HCT116 (cell line): ENCODE measurements around the gene CSTPP1. TPM values are rescaled to one million over a fixed set of nuclear protein-coding genes. Genes with fewer than 3 reads are reported as not detected.

ENCODE experiments used
- ATAC-seq: fragments of 200-7000 bp; cut with Tn5 transposase; 2 replicates; pipeline ENCODE4 v1.9.1; 2020; ENCODE audit warnings: mild to moderate bottlenecking, moderate library complexity
- BruUV-seq: library from RNA; stranded (reverse); fragments of 400-500 nt; replicated peaks from 2 replicates; lab custom pipeline; 2021; lab: Mats Ljungman, UMichigan
- CTCF ChIA-PET: fragments of 300-600 bp; sonication (Branson Sonifier 250); formaldehyde crosslinking; loops from one replicate; lab custom pipeline; 2021; ENCODE audit warnings: antibody characterized with exemption; lab: Charles Lee
- POLR2A ChIA-PET: fragments of 300-600, 350-600 bp; sonication (Branson Sonifier 250); formaldehyde crosslinking; loops from one replicate; lab custom pipeline; 2021; ENCODE audit warnings: antibody characterized with exemption; lab: Charles Lee
- RAD21 ChIA-PET, 2 experiments: fragments of 300-600 bp; sonication (Branson Sonifier 250); formaldehyde crosslinking; loops; one replicate each; lab custom pipeline; 2023; ENCODE audit warnings: low total read pairs in 2 of 2; ENCODE audit not compliant: uncharacterized antibody in 2 of 2, unreplicated experiment in 2 of 2, low non-redundant PET in 1 of 2; lab: Charles Lee
- DNase-seq: peaks from one replicate; pipeline ENCODE4 v3.0.0-alpha.2; 2010; ENCODE audit warnings: low read depth, low spot score
- H2AFZ ChIP-seq: fragments of 200-600 bp; shearing (Covaris generic), sonication (generic); 2 replicates; pipeline ENCODE4 v1.6.1; 2017; ENCODE audit warnings: low read depth, mixed run types, mixed read lengths, antibody characterized with exemption, low read length; ENCODE audit not compliant: poor library complexity, severe bottlenecking
- H3K27ac ChIP-seq: 2 replicates; pipeline ENCODE4 v1.5.1; 2012; ENCODE audit warnings: low read depth, low read length
- H3K27me3 ChIP-seq: fragments of 200-600 bp; sonication (generic); 2 replicates; pipeline ENCODE4 v1.6.1; 2016; ENCODE audit warnings: mixed run types, low read length, mixed read lengths; ENCODE audit not compliant: insufficient read depth
- H3K36me3 ChIP-seq, 2 experiments: fragments of 200-500 bp in 1 of 2; fragments of 200-600 bp in 1 of 2; sonication (Bioruptor generic) in 1 of 2; sonication (generic) in 1 of 2; 2 replicates each; pipeline versions ENCODE4 v1.5.1 to v1.6.1; 2014 to 2016; ENCODE audit warnings: low read length in 2 of 2, inconsistent platforms in 1 of 2, mixed read lengths in 1 of 2, mixed run types in 1 of 2; ENCODE audit not compliant: insufficient read depth in 2 of 2, control insufficient read depth in 1 of 2
- H3K4me1 ChIP-seq, 2 experiments: fragments of 200-600 bp in 1 of 2; sonication (generic) in 1 of 2; 2 replicates each; pipeline versions ENCODE4 v1.5.1 to v1.6.1; 2012 to 2017; ENCODE audit warnings: low read length in 2 of 2, inconsistent platforms in 1 of 2, mild to moderate bottlenecking in 1 of 2, mixed read lengths in 1 of 2, mixed run types in 1 of 2, moderate library complexity in 1 of 2; ENCODE audit not compliant: insufficient read depth in 2 of 2, control insufficient read depth in 1 of 2
- H3K4me2 ChIP-seq: fragments of 200-600 bp; sonication (generic); 2 replicates; pipeline ENCODE4 v1.6.1; 2017; ENCODE audit warnings: mixed run types, low read length, mixed read lengths
- H3K4me3 ChIP-seq, 2 experiments: fragments of 200-600 bp in 1 of 2; sonication (generic) in 1 of 2; replicated peaks in 1 of 2; 2 replicates each; pipeline ENCODE4 v1.5.1; 2011 to 2016; ENCODE audit warnings: low read length in 2 of 2, control low read depth in 1 of 2, low read depth in 1 of 2, mild to moderate bottlenecking in 1 of 2, mixed read lengths in 1 of 2, mixed run types in 1 of 2
- H3K79me2 ChIP-seq: fragments of 200-600 bp; sonication (generic); 2 replicates; pipeline ENCODE4 v1.6.1; 2017; ENCODE audit warnings: mild to moderate bottlenecking, mixed run types, low read length, moderate library complexity, mixed read lengths; ENCODE audit not compliant: insufficient read depth
- H3K9ac ChIP-seq: fragments of 200-600 bp; sonication (generic); 2 replicates; pipeline ENCODE4 v1.6.1; 2016; ENCODE audit warnings: low read length, mixed read lengths
- H3K9me2 ChIP-seq: fragments of 200-600 bp; sonication (generic), shearing (Covaris generic); 2 replicates; pipeline ENCODE4 v1.6.1; 2017; ENCODE audit warnings: mixed run types, mild to moderate bottlenecking, moderate library complexity; ENCODE audit not compliant: insufficient read depth
- H3K9me3 ChIP-seq, 2 experiments: fragments of 200-500 bp in 1 of 2; fragments of 200-600 bp in 1 of 2; sonication (Bioruptor generic) in 1 of 2; sonication (generic) in 1 of 2; 2 replicates each; pipeline ENCODE4 v1.6.1; 2014 to 2017; ENCODE audit warnings: low read length in 2 of 2, mixed read lengths in 2 of 2, inconsistent platforms in 1 of 2, low read depth in 1 of 2, mild to moderate bottlenecking in 1 of 2, mixed run types in 1 of 2, moderate library complexity in 1 of 2; ENCODE audit not compliant: control insufficient read depth in 1 of 2, insufficient read depth in 1 of 2
- H4K20me1 ChIP-seq: fragments of 200-600 bp; sonication (generic), shearing (Covaris generic); 2 replicates; pipeline ENCODE4 v1.6.1; 2017; ENCODE audit warnings: mixed run types, mild to moderate bottlenecking, moderate library complexity; ENCODE audit not compliant: insufficient read depth
- CBX3 ChIP-seq: IDR thresholded peaks from 2 replicates; pipeline ENCODE4 v1.6.1; 2012; ENCODE audit warnings: low read depth
- CEBPB ChIP-seq: IDR thresholded peaks from 2 replicates; pipeline ENCODE4 v1.6.1; 2012; ENCODE audit warnings: low read depth
- EGR1 ChIP-seq: IDR thresholded peaks from 2 replicates; pipeline ENCODE4 v1.6.1; 2012; ENCODE audit warnings: low read depth
- ELF1 ChIP-seq: IDR thresholded peaks from 2 replicates; pipeline ENCODE4 v1.6.1; 2012; ENCODE audit warnings: low read depth, borderline replicate concordance
- EZH2 ChIP-seq: fragments of 200-600 bp; sonication (generic); IDR thresholded peaks from 2 replicates; pipeline ENCODE4 v1.6.1; 2017; ENCODE audit warnings: antibody characterized with exemption, mixed run types
- EZH2phosphoT487 ChIP-seq: fragments of 200-600 bp; IDR thresholded peaks from 2 replicates; pipeline ENCODE4 v1.6.1; 2018; ENCODE audit warnings: antibody characterized with exemption, borderline replicate concordance
- FOSL1 ChIP-seq: IDR thresholded peaks from 2 replicates; pipeline ENCODE4 v1.6.1; 2012; ENCODE audit warnings: low read depth
- JUND ChIP-seq: IDR thresholded peaks from 2 replicates; pipeline ENCODE4 v1.6.1; 2012
- POLR2A ChIP-seq: IDR thresholded peaks from 2 replicates; pipeline ENCODE4 v1.7.0; 2011; ENCODE audit warnings: borderline replicate concordance; ENCODE audit not compliant: insufficient read depth, insufficient read length; ENCODE audit errors: extremely low read depth
- POLR2AphosphoS5 ChIP-seq: IDR thresholded peaks from 2 replicates; pipeline ENCODE4 v1.6.1; 2011; ENCODE audit warnings: mild to moderate bottlenecking, low read depth, low read length, moderate library complexity
- RAD21 ChIP-seq: IDR thresholded peaks from 2 replicates; pipeline ENCODE4 v1.6.1; 2012; ENCODE audit warnings: low read depth, mild to moderate bottlenecking
- SIN3A ChIP-seq: IDR thresholded peaks from 2 replicates; pipeline ENCODE4 v1.6.1; 2012; ENCODE audit warnings: low read depth
- TCF7L2 ChIP-seq: IDR thresholded peaks from 2 replicates; pipeline ENCODE4 v1.7.0; 2011; ENCODE audit warnings: borderline replicate concordance, inconsistent platforms; ENCODE audit not compliant: insufficient read depth, insufficient read length; ENCODE audit errors: extremely low read depth
- YY1 ChIP-seq: IDR thresholded peaks from 2 replicates; pipeline ENCODE4 v1.6.1; 2011; ENCODE audit warnings: low read length, low read depth, moderate library complexity, mild to moderate bottlenecking; ENCODE audit not compliant: insufficient replicate concordance; ENCODE audit errors: extremely low read depth
- ZNF274 ChIP-seq: fragments of 200-500 bp; sonication (Bioruptor generic); IDR thresholded peaks from 2 replicates; pipeline ENCODE4 v1.6.1; 2014; ENCODE audit warnings: mild to moderate bottlenecking, low read depth, low read length, inconsistent platforms
- intact Hi-C: fragments of 100-400 bp; cut with micrococcal nuclease; formaldehyde crosslinking; loops from 2 replicates; pipeline ENCODE4 v1.10.0; 2022
- total RNA-seq: library from RNA; stranded (reverse); gene quantifications from one replicate; pipeline ENCODE4 v1.2.1, GENCODE V29; 2021; ENCODE audit not compliant: unreplicated experiment
- TF ChIP-seq, protein P1 (sequence below): IDR thresholded peaks from 2 replicates; pipeline ENCODE4 v1.6.1; 2012
- TF ChIP-seq, protein P2 (sequence below), 3 experiments: fragments of 200-600 bp in 1 of 3; sonication (generic) in 1 of 3; IDR thresholded peaks in 2 of 3; conservative IDR thresholded peaks in 1 of 3; 2 replicates each; pipeline ENCODE4 v1.5.1; 2012 to 2017; ENCODE audit warnings: low read depth in 2 of 3, low read length in 2 of 3, antibody characterized with exemption in 1 of 3, borderline replicate concordance in 1 of 3, control low read depth in 1 of 3, mild to moderate bottlenecking in 1 of 3, mixed read lengths in 1 of 3, mixed run types in 1 of 3, moderate library complexity in 1 of 3; ENCODE audit not compliant: insufficient read depth in 1 of 3
- TF ChIP-seq, protein P3 (sequence below): IDR thresholded peaks from 2 replicates; pipeline ENCODE4 v1.6.1; 2011; ENCODE audit warnings: mild to moderate bottlenecking, low read length, moderate library complexity; ENCODE audit not compliant: insufficient replicate concordance; ENCODE audit errors: extremely low read depth
- TF ChIP-seq, protein P4 (sequence below): IDR thresholded peaks from 2 replicates; pipeline ENCODE4 v1.6.1; 2012; ENCODE audit warnings: low read depth

CSTPP1 gene
- total RNA-seq, 1 experiment from 2014 or later, result 24.7 TPM

DNA sequence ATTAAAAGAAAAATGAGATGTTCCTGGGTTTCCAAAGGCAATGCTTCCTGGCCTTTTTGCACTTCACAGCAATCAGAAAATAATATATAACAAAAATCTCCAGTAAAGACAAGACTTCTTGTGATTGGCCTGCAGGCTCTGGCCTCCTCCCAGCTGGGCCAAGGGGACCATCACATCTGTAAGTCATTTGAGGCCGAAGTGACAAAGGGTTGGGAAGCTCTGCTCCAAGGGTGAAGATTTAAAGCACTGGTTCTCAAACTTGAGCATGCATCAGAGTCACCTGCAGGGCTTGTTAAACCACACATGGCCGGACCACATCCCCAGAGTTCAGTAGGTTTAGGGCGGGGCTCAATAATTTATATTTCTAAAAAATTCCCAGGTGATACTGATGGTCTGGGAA lies 208.0 kb downstream of the CSTPP1 start:
- Histone ChIP-seq H4K20me1 (no peaks in the 10 kb centered on the region), H3K9me2 (no peaks in the 10 kb centered on the region), H3K4me2 (no peak overlapping the region), H3K9me3 (no peaks in the 10 kb centered on the region), H2AFZ (no peak overlapping the region), H3K27ac (no peak overlapping the region), H3K27me3 (no peaks in the 10 kb centered on the region), H3K79me2 (no peaks in the 10 kb centered on the region), H3K9ac (no peak overlapping the region), H3K4me3 (no peak overlapping the region), H3K4me1 (no peaks in the 10 kb centered on the region), H3K36me3 (no peaks in the 10 kb centered on the region)
- POLR2A ChIA-PET, result no interaction called here
- ATAC-seq (no peak), DNase-seq (no peak)
- TF ChIP-seq, protein P1, sequence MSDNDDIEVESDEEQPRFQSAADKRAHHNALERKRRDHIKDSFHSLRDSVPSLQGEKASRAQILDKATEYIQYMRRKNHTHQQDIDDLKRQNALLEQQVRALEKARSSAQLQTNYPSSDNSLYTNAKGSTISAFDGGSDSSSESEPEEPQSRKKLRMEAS, result no peak
- TF ChIP-seq, protein P2, sequence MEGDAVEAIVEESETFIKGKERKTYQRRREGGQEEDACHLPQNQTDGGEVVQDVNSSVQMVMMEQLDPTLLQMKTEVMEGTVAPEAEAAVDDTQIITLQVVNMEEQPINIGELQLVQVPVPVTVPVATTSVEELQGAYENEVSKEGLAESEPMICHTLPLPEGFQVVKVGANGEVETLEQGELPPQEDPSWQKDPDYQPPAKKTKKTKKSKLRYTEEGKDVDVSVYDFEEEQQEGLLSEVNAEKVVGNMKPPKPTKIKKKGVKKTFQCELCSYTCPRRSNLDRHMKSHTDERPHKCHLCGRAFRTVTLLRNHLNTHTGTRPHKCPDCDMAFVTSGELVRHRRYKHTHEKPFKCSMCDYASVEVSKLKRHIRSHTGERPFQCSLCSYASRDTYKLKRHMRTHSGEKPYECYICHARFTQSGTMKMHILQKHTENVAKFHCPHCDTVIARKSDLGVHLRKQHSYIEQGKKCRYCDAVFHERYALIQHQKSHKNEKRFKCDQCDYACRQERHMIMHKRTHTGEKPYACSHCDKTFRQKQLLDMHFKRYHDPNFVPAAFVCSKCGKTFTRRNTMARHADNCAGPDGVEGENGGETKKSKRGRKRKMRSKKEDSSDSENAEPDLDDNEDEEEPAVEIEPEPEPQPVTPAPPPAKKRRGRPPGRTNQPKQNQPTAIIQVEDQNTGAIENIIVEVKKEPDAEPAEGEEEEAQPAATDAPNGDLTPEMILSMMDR (IDR thresholded peaks at IDR 0.05 in 2 of 3, conservative IDR thresholded peaks at IDR 0.05 in 1 of 3; ENCODE audit: borderline replicate concordance in 1 of 3, insufficient read depth in 1 of 3, low read depth in 2 of 3, low read length in 2 of 3), result no peak
- TF ChIP-seq POLR2AphosphoS5, result no peak
- TF ChIP-seq ZNF274, result no peak
- TF ChIP-seq SIN3A, result no peak
- TF ChIP-seq EZH2, result no peak
- no peak for TF ChIP-seq CBX3
- TF ChIP-seq, protein P3, sequence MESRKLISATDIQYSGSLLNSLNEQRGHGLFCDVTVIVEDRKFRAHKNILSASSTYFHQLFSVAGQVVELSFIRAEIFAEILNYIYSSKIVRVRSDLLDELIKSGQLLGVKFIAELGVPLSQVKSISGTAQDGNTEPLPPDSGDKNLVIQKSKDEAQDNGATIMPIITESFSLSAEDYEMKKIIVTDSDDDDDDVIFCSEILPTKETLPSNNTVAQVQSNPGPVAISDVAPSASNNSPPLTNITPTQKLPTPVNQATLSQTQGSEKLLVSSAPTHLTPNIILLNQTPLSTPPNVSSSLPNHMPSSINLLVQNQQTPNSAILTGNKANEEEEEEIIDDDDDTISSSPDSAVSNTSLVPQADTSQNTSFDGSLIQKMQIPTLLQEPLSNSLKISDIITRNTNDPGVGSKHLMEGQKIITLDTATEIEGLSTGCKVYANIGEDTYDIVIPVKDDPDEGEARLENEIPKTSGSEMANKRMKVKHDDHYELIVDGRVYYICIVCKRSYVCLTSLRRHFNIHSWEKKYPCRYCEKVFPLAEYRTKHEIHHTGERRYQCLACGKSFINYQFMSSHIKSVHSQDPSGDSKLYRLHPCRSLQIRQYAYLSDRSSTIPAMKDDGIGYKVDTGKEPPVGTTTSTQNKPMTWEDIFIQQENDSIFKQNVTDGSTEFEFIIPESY, result no peak
- no peak for TF ChIP-seq FOSL1
- no peak for TF ChIP-seq ELF1
- no peak for TF ChIP-seq RAD21
- TF ChIP-seq EGR1, result no peak
- no peak for TF ChIP-seq CEBPB
- TF ChIP-seq, protein P4, sequence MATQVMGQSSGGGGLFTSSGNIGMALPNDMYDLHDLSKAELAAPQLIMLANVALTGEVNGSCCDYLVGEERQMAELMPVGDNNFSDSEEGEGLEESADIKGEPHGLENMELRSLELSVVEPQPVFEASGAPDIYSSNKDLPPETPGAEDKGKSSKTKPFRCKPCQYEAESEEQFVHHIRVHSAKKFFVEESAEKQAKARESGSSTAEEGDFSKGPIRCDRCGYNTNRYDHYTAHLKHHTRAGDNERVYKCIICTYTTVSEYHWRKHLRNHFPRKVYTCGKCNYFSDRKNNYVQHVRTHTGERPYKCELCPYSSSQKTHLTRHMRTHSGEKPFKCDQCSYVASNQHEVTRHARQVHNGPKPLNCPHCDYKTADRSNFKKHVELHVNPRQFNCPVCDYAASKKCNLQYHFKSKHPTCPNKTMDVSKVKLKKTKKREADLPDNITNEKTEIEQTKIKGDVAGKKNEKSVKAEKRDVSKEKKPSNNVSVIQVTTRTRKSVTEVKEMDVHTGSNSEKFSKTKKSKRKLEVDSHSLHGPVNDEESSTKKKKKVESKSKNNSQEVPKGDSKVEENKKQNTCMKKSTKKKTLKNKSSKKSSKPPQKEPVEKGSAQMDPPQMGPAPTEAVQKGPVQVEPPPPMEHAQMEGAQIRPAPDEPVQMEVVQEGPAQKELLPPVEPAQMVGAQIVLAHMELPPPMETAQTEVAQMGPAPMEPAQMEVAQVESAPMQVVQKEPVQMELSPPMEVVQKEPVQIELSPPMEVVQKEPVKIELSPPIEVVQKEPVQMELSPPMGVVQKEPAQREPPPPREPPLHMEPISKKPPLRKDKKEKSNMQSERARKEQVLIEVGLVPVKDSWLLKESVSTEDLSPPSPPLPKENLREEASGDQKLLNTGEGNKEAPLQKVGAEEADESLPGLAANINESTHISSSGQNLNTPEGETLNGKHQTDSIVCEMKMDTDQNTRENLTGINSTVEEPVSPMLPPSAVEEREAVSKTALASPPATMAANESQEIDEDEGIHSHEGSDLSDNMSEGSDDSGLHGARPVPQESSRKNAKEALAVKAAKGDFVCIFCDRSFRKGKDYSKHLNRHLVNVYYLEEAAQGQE, result no peak
- TF ChIP-seq YY1, result no peak
- TF ChIP-seq TCF7L2, result no peak
- no peak for TF ChIP-seq EZH2phosphoT487
- TF ChIP-seq POLR2A, result no peak
- TF ChIP-seq JUND, result no peak
- intact Hi-C loops, result no loop called here
- CTCF ChIA-PET, result no interaction called here
- no TSS peak for BruUV-seq
- RAD21 ChIA-PET, result no interaction called here
